Upper lobe of left lung (tissue), 6 donors: ENCODE measurements around the gene BORCS5. TPM values are rescaled to one million over a fixed set of nuclear protein-coding genes. Genes with fewer than 3 reads are reported as not detected.

ENCODE experiments used
- ATAC-seq, 2 donors: fragments of 200-7000 bp; cut with Tn5 transposase; one replicate each; pipeline ENCODE4 v1.9.1; 2022; ENCODE audit warnings: mild to moderate bottlenecking in 2 of 2, moderate library complexity in 2 of 2; ENCODE audit not compliant: low FRiP score in 2 of 2
- DNase-seq, 2 donors: peaks; one replicate each; pipeline ENCODE4 v3.0.0-alpha.2; 2019 to 2020
- H3K27ac ChIP-seq, 4 donors: fragments of 200-600 bp; sonication (generic); one replicate each; pipeline ENCODE4 v1.5.1; 2016 to 2019
- H3K27me3 ChIP-seq, 4 donors: fragments of 200-600 bp; sonication (generic); one replicate each; pipeline ENCODE4 v1.5.1; 2017 to 2019
- H3K36me3 ChIP-seq, 4 donors: fragments of 200-600 bp; sonication (generic); one replicate each; pipeline ENCODE4 v1.5.1; 2016 to 2019
- H3K4me1 ChIP-seq, 4 donors: fragments of 200-600 bp; sonication (generic); one replicate each; pipeline ENCODE4 v1.5.1; 2018 to 2019
- H3K4me3 ChIP-seq, 4 donors: fragments of 200-600 bp; sonication (generic); one replicate each; pipeline ENCODE4 v1.5.1; 2017 to 2019; ENCODE audit warnings: mild to moderate bottlenecking in 2 of 4, moderate library complexity in 1 of 4
- H3K9me3 ChIP-seq, 4 donors: fragments of 200-600 bp; sonication (generic); one replicate each; pipeline ENCODE4 v1.5.1; 2018 to 2019
- CTCF ChIP-seq, 6 experiments: fragments of 450-650 bp in 4 of 6; fragments of 200-600 bp in 2 of 6; sonication (generic) in 2 of 6; IDR thresholded peaks; one replicate each; pipeline ENCODE4 v1.5.1; 2016 to 2019; ENCODE audit warnings: antibody characterized with exemption in 6 of 6
- EP300 ChIP-seq, 4 donors: sonication (generic); formaldehyde crosslinking; IDR thresholded peaks; one replicate each; pipeline ENCODE4 v1.5.1; 2017; ENCODE audit warnings: antibody characterized with exemption in 4 of 4, control low read depth in 2 of 4
- POLR2A ChIP-seq, 4 donors: fragments of 450-650 bp; IDR thresholded peaks; one replicate each; pipeline ENCODE4 v1.5.1; 2016 to 2017; ENCODE audit warnings: antibody characterized with exemption in 4 of 4, mild to moderate bottlenecking in 2 of 4
- POLR2AphosphoS5 ChIP-seq, 2 donors: sonication (generic); formaldehyde crosslinking; IDR thresholded peaks; one replicate each; pipeline ENCODE4 v1.5.1; 2017; ENCODE audit warnings: antibody characterized with exemption in 2 of 2
- WGBS, 2 donors: methylation state at CpG; one replicate each; pipeline ENCODE4 v1.1.5; 2017 to 2018; 5-methylcytosine and 5-hydroxymethylcytosine counted together
- total RNA-seq, 6 donors: library from RNA; depleted of rRNA in 4 of 6; stranded (reverse); fragments of >200 nt in 4 of 6; gene quantifications; one replicate each; pipeline versions ENCODE4 v1.1.0 to v1.2.1, GENCODE V29; 2016 to 2021
- donor health status: DM: no; HTN: no; CAD: no; lungs with moderate emphysema.
- donor health status: DM: no; HTN: yes; CAD: no; lungs with severe emphysema.

BORCS5 gene
- total RNA-seq, 6 donors from 2014 or later: 7.3 to 105 (median 10.7) TPM

DNA sequence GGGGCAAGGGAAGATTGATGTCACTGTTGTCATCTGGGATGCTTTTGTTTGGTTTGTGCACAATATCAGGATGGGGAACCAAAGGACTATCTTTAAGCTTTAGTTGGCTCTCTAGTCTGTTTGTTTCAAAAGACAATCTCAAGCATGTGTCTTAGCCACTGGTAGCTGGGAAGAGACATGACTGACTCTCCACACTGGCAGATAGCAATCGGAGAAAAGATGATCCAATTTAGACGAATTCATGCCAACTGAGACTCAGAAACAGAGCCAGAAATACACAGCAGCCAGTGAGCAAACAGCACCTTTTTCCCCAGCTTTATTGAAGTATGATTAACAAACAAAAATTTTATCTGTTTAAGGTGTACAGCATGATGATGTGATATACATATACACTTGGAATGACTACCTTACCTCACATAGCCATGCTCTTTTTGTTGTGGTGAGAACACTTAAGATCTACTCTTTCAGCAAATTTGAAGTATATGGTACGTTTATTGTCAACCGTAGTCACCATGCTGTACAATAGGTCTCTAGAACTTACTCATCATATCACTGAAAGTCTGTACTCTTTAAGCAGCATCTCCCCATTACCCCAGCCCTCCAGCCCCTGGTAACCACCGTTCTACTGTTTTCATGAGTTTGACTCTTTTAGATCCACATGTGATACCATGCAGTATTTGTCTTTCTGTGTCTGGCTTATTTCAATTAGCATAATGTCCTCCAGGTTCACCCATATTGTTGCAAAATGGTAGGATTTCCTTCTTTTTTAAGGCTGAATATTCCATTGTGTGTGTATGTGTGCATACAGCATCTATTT, 155.2 kb downstream of the BORCS5 start:
- ATAC-seq (no peak), DNase-seq (no peak)
- no peaks in the 10 kb centered on the region for H3K9me3 ChIP-seq
- H3K4me3 ChIP-seq: no peak overlapping the region
- 82 to 87% methylated on average over 5 of the region's 5 CpGs for WGBS, 2 donors
- H3K27me3 ChIP-seq: no peaks in the 10 kb centered on the region
- H3K4me1 ChIP-seq: peaks cover 9 to 22% (median 18%) of the 10 kb centered on the region in 4 donors
- H3K36me3 ChIP-seq: peaks cover 0 to 5% (median 1%) of the 10 kb centered on the region in 4 donors
- no peak overlapping the region for H3K27ac ChIP-seq
- TF ChIP-seq POLR2AphosphoS5 (IDR thresholded peaks at IDR 0.05) (no peak), EP300 (IDR thresholded peaks at IDR 0.05) (no peak), POLR2A (IDR thresholded peaks at IDR 0.05) (no peak), CTCF (IDR thresholded peaks at IDR 0.05) (no peak)

DNA sequence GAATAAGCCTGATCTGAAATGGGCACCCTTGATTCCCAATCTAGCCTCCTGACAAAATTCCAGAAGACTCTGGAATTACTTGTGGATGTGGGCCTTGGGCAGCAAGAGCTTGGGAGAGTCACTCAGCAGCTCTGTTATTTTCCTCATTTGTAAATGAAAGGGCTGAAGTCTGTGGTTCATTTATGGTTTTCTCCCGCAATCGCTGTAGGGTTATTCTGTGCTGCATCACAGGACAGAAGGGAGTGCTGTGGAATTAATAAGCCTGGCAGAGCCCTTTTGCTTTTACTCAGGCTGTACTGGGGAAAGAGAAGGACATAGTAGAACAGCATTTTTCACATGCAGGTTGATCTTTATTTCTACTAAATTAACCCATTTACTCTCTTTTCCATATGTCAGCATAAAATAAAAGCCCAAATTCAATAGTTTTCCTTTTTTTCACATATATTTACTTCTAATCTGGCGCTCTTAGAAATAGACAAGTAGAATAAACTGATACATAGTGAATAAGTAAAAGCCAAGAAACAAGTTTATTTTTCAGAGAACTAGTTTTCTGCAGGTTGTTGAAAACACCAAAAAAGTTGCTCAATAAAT, 156.6 kb downstream of the BORCS5 start:
- H3K4me1 ChIP-seq: peaks cover 10 to 17% (median 11%) of the 10 kb centered on the region in 4 donors
- no peak overlapping the region for H3K4me3 ChIP-seq
- no peaks in the 10 kb centered on the region for H3K9me3 ChIP-seq
- ATAC-seq (no peak), DNase-seq (no peak)
- 96 to 99% methylated on average over 3 of the region's 3 CpGs for WGBS, 2 donors
- no peaks in the 10 kb centered on the region for H3K27me3 ChIP-seq
- TF ChIP-seq POLR2AphosphoS5 (IDR thresholded peaks at IDR 0.05): no peak
- TF ChIP-seq CTCF (IDR thresholded peaks at IDR 0.05): no peak
- TF ChIP-seq POLR2A (IDR thresholded peaks at IDR 0.05): no peak
- TF ChIP-seq EP300 (IDR thresholded peaks at IDR 0.05): no peak
- peaks cover 0 to 17% (median 3%) of the 10 kb centered on the region in 4 donors for H3K36me3 ChIP-seq
- H3K27ac ChIP-seq: no peak overlapping the region

DNA sequence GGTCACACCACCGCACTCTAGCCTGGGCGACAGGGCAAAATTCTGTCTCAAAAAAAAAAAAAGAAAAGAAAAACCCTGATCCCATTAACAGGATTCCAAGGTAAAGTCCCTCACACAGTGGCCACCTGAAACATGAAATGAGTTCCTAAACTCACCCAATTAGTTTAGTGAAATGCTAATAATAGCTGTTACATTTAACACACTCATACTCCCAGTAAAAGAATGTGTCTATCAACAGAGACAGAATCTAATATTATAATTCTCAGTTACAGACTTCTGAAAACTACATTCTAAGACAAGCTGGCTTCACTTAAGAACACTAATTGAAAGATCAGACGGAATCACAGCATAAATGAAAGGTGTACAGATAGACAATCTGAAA, 161.6 kb downstream of the BORCS5 start:
- DNase-seq: no peak
- H3K27me3 ChIP-seq: no peaks in the 10 kb centered on the region
- 96 to 98% methylated on average over 3 of the region's 3 CpGs for WGBS, 2 donors
- no peak overlapping the region for H3K27ac ChIP-seq
- no peaks in the 10 kb centered on the region for H3K9me3 ChIP-seq
- H3K36me3 ChIP-seq: peaks cover 0 to 35% (median 2%) of the 10 kb centered on the region in 4 donors
- peaks cover 8 to 20% (median 15%) of the 10 kb centered on the region in 4 donors for H3K4me1 ChIP-seq
- no peak for ATAC-seq
- no peak overlapping the region for H3K4me3 ChIP-seq
- no peak for TF ChIP-seq POLR2A (IDR thresholded peaks at IDR 0.05)
- no peak for TF ChIP-seq CTCF (IDR thresholded peaks at IDR 0.05)
- no peak for TF ChIP-seq EP300 (IDR thresholded peaks at IDR 0.05)
- no peak for TF ChIP-seq POLR2AphosphoS5 (IDR thresholded peaks at IDR 0.05)

- 72 to 84% methylated on average over 4 of the region's 4 CpGs for WGBS, 2 donors
- Histone ChIP-seq H3K9me3 (no peaks in the 10 kb centered on the region), H3K4me3 (no peak overlapping the region), H3K27ac (no peak overlapping the region), H3K36me3 (peaks cover 0 to 35% (median 2%) of the 10 kb centered on the region in 4 donors), H3K27me3 (no peaks in the 10 kb centered on the region), H3K4me1 (peaks cover 8 to 20% (median 15%) of the 10 kb centered on the region in 4 donors)
- TF ChIP-seq POLR2AphosphoS5 (IDR thresholded peaks at IDR 0.05): no peak
- no peak for TF ChIP-seq CTCF (IDR thresholded peaks at IDR 0.05)
- no peak for TF ChIP-seq POLR2A (IDR thresholded peaks at IDR 0.05)
- TF ChIP-seq EP300 (IDR thresholded peaks at IDR 0.05): no peak
- ATAC-seq (no peak), DNase-seq (no peak)
Measured at GRCh38 chr12:12518919-12519318, 162.0 kb downstream of the BORCS5 start.

Other genes starting within 250 kb of the BORCS5 start
- 100 to 1,000 TPM in 1 of 6 donors, 10 to 100 TPM in 5; 43.3 to 136 (median 66.4) TPM for gene LRP6, start 90.0 kb upstream of the BORCS5 start, total RNA-seq
- gene MANSC1, start 6.8 kb upstream of the BORCS5 start, total RNA-seq: 10 to 100 TPM in 4 of 6 donors, 1 to 10 TPM in 2; 2.1 to 25.2 (median 14.0) TPM
- gene DUSP16, start 205.8 kb downstream of the BORCS5 start, total RNA-seq: 10 to 100 TPM; 23.7 to 51.6 (median 41.7) TPM